Endothelial cell of umbilical vein (primary cell): Measurements from ENCODE around the gene RLF. TPM values are rescaled to one million over a fixed set of nuclear protein-coding genes. Genes with fewer than 3 reads are reported as not detected.
A peak's percentile ranks its signal among the peaks of the same experiment; 100 is the strongest.

ENCODE experiments used
- BruUV-seq: library from RNA; stranded (reverse); fragments of 400-500 nt; replicated peaks from 2 replicates; lab custom pipeline; 2021; lab: Mats Ljungman, UMichigan
- CTCF ChIA-PET: fragments of 300-600, 350-600 bp; sonication (Branson Sonifier 250); formaldehyde crosslinking; loops from one replicate; lab custom pipeline; 2021; ENCODE audit warnings: antibody characterized with exemption, inconsistent platforms; lab: Charles Lee
- POLR2A ChIA-PET: fragments of 300-600, 350-600 bp; sonication (Branson Sonifier 250); formaldehyde crosslinking; loops from one replicate; lab custom pipeline; 2021; ENCODE audit warnings: antibody characterized with exemption, inconsistent platforms; lab: Charles Lee
- DNase-seq: peaks from one replicate; pipeline ENCODE4 v3.0.0-alpha.2; 2011; ENCODE audit warnings: low read depth, low spot score
- FAIRE-seq: peaks from 2 replicates; lab custom pipeline; 2011; peaks lifted over from hg19 to GRCh38; lab: Jason Lieb, UNC
- H2AFZ ChIP-seq: 2 replicates; pipeline ENCODE4 v1.6.0; 2012; ENCODE audit warnings: low read depth, low read length, control low read depth, inconsistent platforms
- H3K27ac ChIP-seq: 2 replicates; pipeline ENCODE4 v1.5.1; 2011; ENCODE audit warnings: low read depth, mild to moderate bottlenecking, control low read depth, low read length, moderate library complexity; ENCODE audit not compliant: insufficient read depth
- H3K27me3 ChIP-seq, 2 experiments: 2 replicates each; pipeline versions ENCODE4 v1.6.0 to v1.6.1; 2011; ENCODE audit warnings: low read length in 2 of 2, mixed read lengths in 1 of 2; ENCODE audit not compliant: control insufficient read depth in 2 of 2, insufficient read depth in 2 of 2
- H3K36me3 ChIP-seq, 2 experiments: 2 replicates in 1 of 2; 3 replicates in 1 of 2; pipeline ENCODE4 v1.5.1; 2011; ENCODE audit warnings: low read length in 2 of 2, mild to moderate bottlenecking in 1 of 2, moderate library complexity in 1 of 2; ENCODE audit not compliant: control insufficient read depth in 2 of 2, insufficient read depth in 2 of 2; ENCODE audit errors: extremely low read depth in 1 of 2
- H3K4me1 ChIP-seq: 3 replicates; pipeline ENCODE4 v1.5.1; 2011; ENCODE audit warnings: mild to moderate bottlenecking, low read length; ENCODE audit not compliant: control insufficient read depth, insufficient read depth; ENCODE audit errors: extremely low read depth
- H3K4me2 ChIP-seq: 2 replicates; pipeline ENCODE4 v1.6.1; 2011; ENCODE audit warnings: low read length, control low read depth, mixed read lengths; ENCODE audit not compliant: insufficient read depth
- H3K4me3 ChIP-seq, 3 experiments: fragments of 200-600 bp in 1 of 3; sonication (generic), shearing (Covaris generic) in 1 of 3; replicated peaks in 1 of 3; 2 replicates each; pipeline ENCODE4 v1.5.1; 2011 to 2016; ENCODE audit warnings: control low read depth in 3 of 3, low read length in 3 of 3, mild to moderate bottlenecking in 2 of 3, inconsistent platforms in 1 of 3, low read depth in 1 of 3, moderate library complexity in 1 of 3; ENCODE audit not compliant: insufficient read depth in 1 of 3
- H3K79me2 ChIP-seq: 2 replicates; pipeline ENCODE4 v1.6.0; 2012; ENCODE audit warnings: low read length, inconsistent platforms; ENCODE audit not compliant: control insufficient read depth, insufficient read depth
- H3K9ac ChIP-seq: replicated peaks from 2 replicates; pipeline ENCODE3; 2011; ENCODE audit warnings: low read length, control low read depth; ENCODE audit not compliant: insufficient read depth; ENCODE audit errors: extremely low read depth
- H3K9me1 ChIP-seq: replicated peaks from 3 replicates; pipeline ENCODE4 v1.6.0; 2011; ENCODE audit warnings: mild to moderate bottlenecking, low read length; ENCODE audit not compliant: control insufficient read depth, insufficient read depth; ENCODE audit errors: extremely low read depth
- H3K9me3 ChIP-seq: replicated peaks from 2 replicates; pipeline ENCODE4 v1.5.1; 2012; ENCODE audit warnings: low read length, inconsistent platforms; ENCODE audit not compliant: control insufficient read depth, insufficient read depth
- H4K20me1 ChIP-seq: replicated peaks from 2 replicates; pipeline ENCODE3; 2011; ENCODE audit warnings: mild to moderate bottlenecking, low read length; ENCODE audit not compliant: control insufficient read depth, insufficient read depth; ENCODE audit errors: extremely low read depth
- CTCF ChIP-seq, 2 donors: IDR thresholded peaks; 1 replicate in 1 of 2; 2 replicates in 1 of 2; pipeline ENCODE4 v1.5.1; 2011; ENCODE audit warnings: low read length in 2 of 2, mild to moderate bottlenecking in 2 of 2, moderate library complexity in 2 of 2, control low read depth in 1 of 2, inconsistent platforms in 1 of 2, low read depth in 1 of 2; ENCODE audit not compliant: insufficient read depth in 1 of 2; ENCODE audit errors: extremely low read depth in 1 of 2
- EZH2 ChIP-seq: IDR thresholded peaks from 2 replicates; pipeline ENCODE4 v1.6.1; 2012; ENCODE audit warnings: borderline replicate concordance, low read depth, mild to moderate bottlenecking, moderate library complexity, low read length, inconsistent platforms; ENCODE audit not compliant: severe bottlenecking
- FOS ChIP-seq: IDR thresholded peaks from 2 replicates; pipeline ENCODE4 v1.6.1; 2011; ENCODE audit warnings: mild to moderate bottlenecking, low read length, moderate library complexity, borderline replicate concordance; ENCODE audit not compliant: insufficient read depth
- GATA2 ChIP-seq: IDR thresholded peaks from 2 replicates; pipeline ENCODE4 v1.7.0; 2011; ENCODE audit warnings: low read depth, mild to moderate bottlenecking, moderate library complexity, mixed read lengths, low read length; ENCODE audit not compliant: insufficient read length, insufficient read depth
- JUN ChIP-seq: IDR thresholded peaks from 2 replicates; pipeline ENCODE4 v1.6.1; 2011; ENCODE audit warnings: borderline replicate concordance, low read depth; ENCODE audit not compliant: insufficient read length, insufficient read depth
- MAX ChIP-seq: IDR thresholded peaks from 2 replicates; pipeline ENCODE4 v1.6.1; 2011; ENCODE audit not compliant: insufficient read depth, insufficient read length
- MYC ChIP-seq: IDR thresholded peaks from one replicate; pipeline ENCODE4 v1.6.1; 2011; ENCODE audit warnings: mild to moderate bottlenecking, low read depth, low read length
- POLR2A ChIP-seq: IDR thresholded peaks from 2 replicates; pipeline ENCODE4 v1.6.1; 2012; ENCODE audit warnings: low read depth, mild to moderate bottlenecking, control low read depth, low read length
- POLR2AphosphoS5 ChIP-seq: IDR thresholded peaks from 2 replicates; pipeline ENCODE4 v1.6.1; 2012; ENCODE audit warnings: low read depth, mild to moderate bottlenecking, control low read depth, low read length, moderate library complexity; ENCODE audit not compliant: insufficient read depth
- dilution Hi-C: fragments of 300-500 bp; cut with MboI; formaldehyde crosslinking; loops from one replicate; pipeline ENCODE4 v1.15.0; 2019; ENCODE audit warnings: low sequenced_read_pairs; ENCODE audit not compliant: extremely low pct_ligation_motif_present
- intact Hi-C: fragments of 100-400 bp; cut with micrococcal nuclease; formaldehyde crosslinking; loops from one replicate; pipeline ENCODE4 v1.10.0; 2022
- polyA plus RNA-seq, 4 experiments: library from polyadenylated mRNA; depleted of rRNA in 3 of 4; stranded (reverse) in 3 of 4; unstranded in 1 of 4; fragments of >200 nt; gene quantifications; 2 replicates each; pipeline versions ENCODE4 v1.2.1 to v1.2.3, GENCODE V29; 2011 to 2012; ENCODE audit warnings: missing spikeins in 1 of 4
- total RNA-seq: library from RNA; stranded (reverse); gene quantifications from 2 replicates; pipeline ENCODE4 v1.2.3, GENCODE V29; 2021

The RLF gene
- total and polyA plus RNA-seq, 2 donors (not counting 3 experiments of a cell fraction or from before 2014, with no cell fraction given): 2.7 to 9.4 TPM

GRCh38 chr1:40256401-40257084, 95.4 kb downstream of the RLF start:
- Histone ChIP-seq H3K4me2 (peak overlapping the region; percentile 89), H3K9me1 (no peaks in the 10 kb centered on the region), H3K27ac (peak overlapping the region; percentile 86), H3K27me3 (no peaks in the 10 kb centered on the region), H3K36me3 (peaks cover 4 to 8% of the 10 kb centered on the region in 2 experiments), H3K4me3 (peak overlapping the region; percentile 59 to 91 (median 79)), H4K20me1 (no peaks in the 10 kb centered on the region), H3K79me2 (peaks cover 29% of the 10 kb centered on the region), H3K9ac (peak overlapping the region; percentile 99), H2AFZ (no peak overlapping the region), H3K9me3 (no peaks in the 10 kb centered on the region), H3K4me1 (peaks cover 9% of the 10 kb centered on the region)
- DNase-seq (peak; percentile 24), FAIRE-seq (peak; percentile 8)
- CTCF ChIA-PET: interaction anchor here (1.1 to 1.9 kb wide), 2 partner anchors 14 to 17 kb away, joined by 3 to 6 read pairs; no protein-coding TSS in a partner anchor
- intact Hi-C loops (loop anchor here (1.0 to 5.0 kb wide), 2 partner anchors 178 to 214 kb away; partner anchors contain the start of gene CAP1), dilution Hi-C loops (no loop called here)
- no TSS peak for BruUV-seq
- no peak for TF ChIP-seq GATA2
- TF ChIP-seq POLR2A: no peak
- TF ChIP-seq EZH2: no peak
- TF ChIP-seq JUN: no peak
- TF ChIP-seq MYC: no peak
- TF ChIP-seq FOS: no peak
- POLR2A ChIA-PET: interaction anchor here (0.5 kb wide), 1 partner anchor 10 kb away, joined by 4 read pairs; no protein-coding TSS in a partner anchor

GRCh38 chr1:40257313-40257687, 96.1 kb downstream of the RLF start:
- H4K20me1 ChIP-seq: no peaks in the 10 kb centered on the region
- peak overlapping the region; percentile 86 for H3K27ac ChIP-seq
- DNase-seq: no peak
- ChIA-PET POLR2A (interaction anchor here (0.7 kb wide), 2 partner anchors 197 to 518 kb away, joined by 3 to 5 read pairs; partner anchors contain the start of gene PPIE), CTCF (interaction anchor here (0.9 to 1.9 kb wide), 7 partner anchors 9 to 113 kb away, joined by 3 to 6 read pairs (median 6); partner anchors contain the start of gene TMCO2)
- H3K9ac ChIP-seq: peak overlapping the region; percentile 99
- peaks cover 9% of the 10 kb centered on the region for H3K4me1 ChIP-seq
- H3K9me1 ChIP-seq: no peaks in the 10 kb centered on the region
- H3K36me3 ChIP-seq: peaks cover 4 to 8% of the 10 kb centered on the region in 2 experiments
- BruUV-seq: TSS peak; percentile 91
- H3K9me3 ChIP-seq: no peaks in the 10 kb centered on the region
- TF ChIP-seq MAX (no peak), GATA2 (no peak), JUN (no peak), MYC (no peak), POLR2AphosphoS5 (no peak), CTCF (IDR thresholded peaks at IDR 0.05; ENCODE audit: extremely low read depth in 1 of 2, insufficient read depth in 1 of 2, low read depth in 1 of 2, low read length in 2 of 2) (no peak), POLR2A (no peak), EZH2 (no peak), FOS (no peak)
- peak overlapping the region; percentile 80 for H2AFZ ChIP-seq
- H3K4me2 ChIP-seq: peak overlapping the region; percentile 89
- FAIRE-seq: no peak
- intact Hi-C loops: loop anchor here (1.0 to 5.0 kb wide), 2 partner anchors 179 to 215 kb away; partner anchors contain the start of gene CAP1
- H3K27me3 ChIP-seq: no peaks in the 10 kb centered on the region
- peaks cover 29% of the 10 kb centered on the region for H3K79me2 ChIP-seq
- dilution Hi-C loops: no loop called here
- peak overlapping the region; percentile 59 to 91 (median 79) for H3K4me3 ChIP-seq
